Ishikawa (cell line): Measurements from ENCODE around the gene PODN.

Experiments
- CEBPB ChIP-seq: IDR thresholded peaks from 2 replicates; pipeline ENCODE4 v1.6.1; 2012
- CREB1 ChIP-seq: IDR thresholded peaks from 2 replicates; pipeline ENCODE4 v1.6.1; 2012; ENCODE audit warnings: low read depth
- EGR1 ChIP-seq: IDR thresholded peaks from 2 replicates; pipeline ENCODE4 v1.6.1; 2012
- EP300 ChIP-seq: IDR thresholded peaks from 2 replicates; pipeline ENCODE4 v1.6.1; 2012; ENCODE audit warnings: borderline replicate concordance
- FOXM1 ChIP-seq: IDR thresholded peaks from 2 replicates; pipeline ENCODE4 v1.6.1; 2012; ENCODE audit warnings: low read depth, borderline replicate concordance
- MAX ChIP-seq: IDR thresholded peaks from 2 replicates; pipeline ENCODE4 v1.6.1; 2012
- NFIC ChIP-seq: IDR thresholded peaks from 2 replicates; pipeline ENCODE4 v1.6.1; 2012
- RAD21 ChIP-seq: IDR thresholded peaks from 2 replicates; pipeline ENCODE4 v1.6.1; 2012; ENCODE audit warnings: low read depth
- TAF1 ChIP-seq: IDR thresholded peaks from 2 replicates; pipeline ENCODE4 v1.6.1; 2012; ENCODE audit warnings: low read depth, mild to moderate bottlenecking
- TCF12 ChIP-seq: IDR thresholded peaks from 2 replicates; pipeline ENCODE4 v1.6.1; 2012; ENCODE audit warnings: low read depth
- TEAD4 ChIP-seq: IDR thresholded peaks from 2 replicates; pipeline ENCODE4 v1.6.1; 2012
- USF1 ChIP-seq: IDR thresholded peaks from 2 replicates; pipeline ENCODE4 v1.6.1; 2012
- YY1 ChIP-seq: IDR thresholded peaks from 2 replicates; pipeline ENCODE4 v1.6.1; 2012; ENCODE audit warnings: low read depth
- ZBTB7A ChIP-seq: IDR thresholded peaks from 2 replicates; pipeline ENCODE4 v1.6.1; 2012; ENCODE audit warnings: low read depth
- TF ChIP-seq, protein P1 (sequence below): IDR thresholded peaks from 2 replicates; pipeline ENCODE4 v1.6.1; 2012; ENCODE audit warnings: low read depth, mild to moderate bottlenecking

The PODN gene

DNA sequence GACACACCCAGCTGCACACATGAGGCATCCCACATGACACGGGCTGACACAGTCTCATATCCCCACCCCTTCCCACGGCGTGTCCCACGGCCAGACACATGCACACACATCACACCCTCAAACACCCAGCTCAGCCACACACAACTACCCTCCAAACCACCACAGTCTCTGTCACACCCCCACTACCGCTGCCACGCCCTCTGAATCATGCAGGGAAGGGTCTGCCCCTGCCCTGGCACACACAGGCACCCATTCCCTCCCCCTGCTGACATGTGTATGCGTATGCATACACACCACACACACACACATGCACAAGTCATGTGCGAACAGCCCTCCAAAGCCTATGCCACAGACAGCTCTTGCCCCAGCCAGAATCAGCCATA lies 22.6 kb downstream of the PODN start:
- TF ChIP-seq TEAD4 (no peak), CREB1 (no peak), MAX (no peak), YY1 (no peak), TCF12 (no peak)

DNA sequence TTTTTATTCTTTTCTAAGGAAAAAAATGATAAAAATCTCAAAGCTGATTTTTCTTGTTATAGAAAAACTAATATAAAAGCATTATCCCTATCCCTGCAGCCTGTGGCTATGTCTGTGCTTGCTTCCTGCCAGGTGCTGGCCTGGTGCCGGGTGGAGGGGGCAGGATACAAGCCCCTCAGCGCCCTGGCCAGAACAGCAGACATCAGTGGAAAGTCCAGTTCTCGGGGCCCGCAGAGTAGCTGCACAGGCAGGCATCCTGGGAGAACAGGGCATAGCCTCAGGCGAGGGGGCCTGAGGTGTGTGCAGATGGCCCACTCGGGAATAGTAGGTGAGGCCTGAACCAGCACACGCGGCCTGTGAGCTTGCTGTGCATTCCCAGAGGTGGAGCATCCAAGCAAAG lies 23.4 kb downstream of the PODN start:
- TF ChIP-seq TAF1 (no peak), EGR1 (no peak), NFIC (no peak), MAX (no peak), FOXM1 (no peak), EP300 (no peak), CREB1 (no peak), ZBTB7A (no peak), TEAD4 (no peak), CEBPB (no peak), TCF12 (no peak), YY1 (no peak), RAD21 (no peak), USF1 (no peak)
- TF ChIP-seq, protein P1, sequence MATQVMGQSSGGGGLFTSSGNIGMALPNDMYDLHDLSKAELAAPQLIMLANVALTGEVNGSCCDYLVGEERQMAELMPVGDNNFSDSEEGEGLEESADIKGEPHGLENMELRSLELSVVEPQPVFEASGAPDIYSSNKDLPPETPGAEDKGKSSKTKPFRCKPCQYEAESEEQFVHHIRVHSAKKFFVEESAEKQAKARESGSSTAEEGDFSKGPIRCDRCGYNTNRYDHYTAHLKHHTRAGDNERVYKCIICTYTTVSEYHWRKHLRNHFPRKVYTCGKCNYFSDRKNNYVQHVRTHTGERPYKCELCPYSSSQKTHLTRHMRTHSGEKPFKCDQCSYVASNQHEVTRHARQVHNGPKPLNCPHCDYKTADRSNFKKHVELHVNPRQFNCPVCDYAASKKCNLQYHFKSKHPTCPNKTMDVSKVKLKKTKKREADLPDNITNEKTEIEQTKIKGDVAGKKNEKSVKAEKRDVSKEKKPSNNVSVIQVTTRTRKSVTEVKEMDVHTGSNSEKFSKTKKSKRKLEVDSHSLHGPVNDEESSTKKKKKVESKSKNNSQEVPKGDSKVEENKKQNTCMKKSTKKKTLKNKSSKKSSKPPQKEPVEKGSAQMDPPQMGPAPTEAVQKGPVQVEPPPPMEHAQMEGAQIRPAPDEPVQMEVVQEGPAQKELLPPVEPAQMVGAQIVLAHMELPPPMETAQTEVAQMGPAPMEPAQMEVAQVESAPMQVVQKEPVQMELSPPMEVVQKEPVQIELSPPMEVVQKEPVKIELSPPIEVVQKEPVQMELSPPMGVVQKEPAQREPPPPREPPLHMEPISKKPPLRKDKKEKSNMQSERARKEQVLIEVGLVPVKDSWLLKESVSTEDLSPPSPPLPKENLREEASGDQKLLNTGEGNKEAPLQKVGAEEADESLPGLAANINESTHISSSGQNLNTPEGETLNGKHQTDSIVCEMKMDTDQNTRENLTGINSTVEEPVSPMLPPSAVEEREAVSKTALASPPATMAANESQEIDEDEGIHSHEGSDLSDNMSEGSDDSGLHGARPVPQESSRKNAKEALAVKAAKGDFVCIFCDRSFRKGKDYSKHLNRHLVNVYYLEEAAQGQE: no peak

GRCh38 chr1:53086491-53087070 lies 24.6 kb downstream of the PODN start:
- TF ChIP-seq CEBPB (no peak), CREB1 (no peak), EP300 (no peak)
- TF ChIP-seq, protein P1: no peak

GRCh38 chr1:53087332-53088285 lies 25.6 kb downstream of the PODN start:
- TF ChIP-seq MAX (no peak), TEAD4 (no peak), CREB1 (no peak), RAD21 (no peak), YY1 (no peak), EP300 (no peak), TAF1 (no peak), ZBTB7A (no peak), FOXM1 (no peak), USF1 (no peak), EGR1 (no peak), CEBPB (no peak), NFIC (no peak)
- TF ChIP-seq, protein P1: no peak
